GM21381 (cell line): ENCODE results near the gene CEACAM16.
"Not testable (repeated sequence)": the region's sequence is repeated elsewhere in the genome, so short reads cannot be mapped to it uniquely, and the experiment has no call there.

Experiments
- ATAC-seq: cut with Tn5 transposase; IDR thresholded peaks from one replicate; pipeline ENCODE4 v1.9.1; 2021; ENCODE audit warnings: mild to moderate bottlenecking, moderate library complexity; ENCODE audit not compliant: unreplicated experiment

Gene CEACAM16

DNA sequence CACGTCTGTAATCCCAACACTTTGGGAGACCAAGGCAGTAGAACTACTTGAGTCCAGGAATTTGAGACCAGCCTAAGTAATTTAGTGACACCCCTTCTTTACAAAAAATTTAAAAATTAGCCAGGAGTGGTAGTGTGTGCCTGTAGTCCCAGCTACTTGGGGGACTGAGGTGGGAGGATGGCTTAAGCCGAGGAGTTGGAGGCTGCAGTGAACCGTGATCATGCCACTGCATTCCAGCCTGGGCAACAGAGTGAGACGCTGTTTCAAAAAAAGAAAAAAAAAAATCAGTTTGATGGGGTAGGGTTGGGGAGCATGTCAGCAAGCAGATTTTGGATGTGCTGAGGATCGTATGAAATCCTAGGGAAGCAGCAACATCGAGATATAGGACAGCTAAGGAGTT lies 23.4 kb upstream of the CEACAM16 start:
- no peak for ATAC-seq

DNA sequence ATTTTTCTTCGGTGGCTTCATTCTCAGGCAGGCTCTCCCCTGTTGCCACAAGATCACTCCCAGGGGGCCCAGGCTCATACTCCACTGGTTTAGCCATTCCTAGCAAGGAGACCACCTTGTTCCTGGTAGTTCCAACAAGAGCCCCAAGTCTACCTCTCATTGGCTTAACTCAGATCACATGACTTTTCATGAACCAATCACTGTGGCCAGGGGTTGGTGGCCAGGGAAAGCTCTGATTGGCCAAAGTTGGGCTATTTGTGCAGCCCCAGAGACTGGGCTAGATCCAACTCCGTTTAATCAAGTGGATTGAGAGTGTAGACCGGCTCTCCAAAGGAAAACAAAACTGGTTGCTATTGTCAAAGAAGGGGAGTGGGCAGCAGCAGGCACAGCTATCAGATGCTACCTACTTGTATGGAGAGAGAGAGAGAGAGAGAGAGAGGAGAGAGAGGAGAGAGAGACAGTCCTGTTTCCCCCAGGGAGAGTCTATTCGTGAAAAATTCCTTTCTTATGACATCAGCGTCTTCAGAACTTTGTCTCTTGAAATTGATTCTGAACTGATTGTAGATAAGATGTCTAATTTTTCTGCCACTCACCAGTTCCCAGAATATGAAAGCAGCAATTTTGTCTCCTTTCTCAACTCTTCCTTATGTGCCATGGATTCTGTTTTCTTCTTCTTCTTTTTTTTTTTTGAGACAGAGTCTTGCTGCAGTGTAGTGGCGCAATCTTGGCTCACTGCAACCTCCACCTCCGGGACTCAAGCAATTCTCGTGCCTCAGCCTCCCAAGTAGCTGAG lies 21.7 kb upstream of the CEACAM16 start:
- no peak for ATAC-seq

DNA sequence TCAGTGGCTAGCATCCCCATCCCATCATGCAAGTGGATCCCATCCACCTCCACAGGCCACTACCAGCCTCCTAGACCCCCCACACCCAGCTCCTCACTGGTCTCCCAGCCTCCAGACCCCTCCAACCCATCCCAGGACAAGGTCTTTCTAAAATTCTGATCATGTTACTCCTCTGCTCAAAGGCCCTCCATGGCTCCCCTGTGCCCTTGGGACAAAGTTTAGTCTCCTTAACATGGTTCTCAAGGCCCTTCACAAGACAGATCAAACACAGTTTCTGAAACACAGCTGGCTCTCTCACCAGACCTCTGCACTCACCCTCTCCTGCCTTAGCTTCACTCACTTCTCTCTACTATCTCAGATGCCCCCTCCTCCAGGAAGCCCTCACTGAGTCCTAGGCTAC lies 18.4 kb upstream of the CEACAM16 start:
- no peak for ATAC-seq

DNA sequence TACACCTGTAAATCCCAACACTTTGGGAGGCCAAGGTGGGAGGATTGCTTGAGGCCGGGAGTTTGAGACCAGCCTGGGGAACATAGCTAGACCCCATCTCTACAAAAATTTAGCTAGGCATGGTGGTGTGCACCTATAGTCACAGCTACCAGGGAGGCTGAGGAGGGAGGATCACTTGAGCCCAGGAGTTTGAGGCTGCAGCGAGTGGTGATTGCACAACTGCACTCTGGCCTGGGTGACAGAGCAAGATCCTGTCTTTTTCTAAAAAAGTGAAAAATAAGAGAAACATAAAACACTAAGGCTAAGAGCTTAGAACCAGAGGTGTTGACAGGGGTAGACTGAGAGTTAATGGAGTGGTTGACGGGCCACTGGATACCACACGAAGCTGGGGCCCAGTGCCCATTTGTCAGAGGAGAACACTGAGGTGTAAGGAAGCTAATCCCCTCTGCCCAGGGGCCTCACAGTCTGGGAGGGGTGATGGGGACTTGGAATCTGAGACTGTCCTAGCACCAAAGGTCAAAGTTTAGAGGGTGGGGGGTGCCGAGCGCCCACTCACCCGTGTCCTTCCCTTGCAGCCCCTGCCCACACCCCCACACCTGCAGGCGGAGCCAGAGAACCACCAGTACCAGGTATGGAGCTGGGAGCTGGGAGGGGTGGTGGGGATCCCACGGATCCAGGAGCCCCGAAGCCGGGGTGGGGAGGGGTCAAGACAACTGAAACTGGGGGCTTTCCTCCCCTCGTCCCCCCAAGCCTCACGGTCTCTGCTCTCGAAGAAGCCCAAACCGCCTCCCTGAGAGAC lies 16.8 kb upstream of the CEACAM16 start:
- ATAC-seq, result no peak

DNA sequence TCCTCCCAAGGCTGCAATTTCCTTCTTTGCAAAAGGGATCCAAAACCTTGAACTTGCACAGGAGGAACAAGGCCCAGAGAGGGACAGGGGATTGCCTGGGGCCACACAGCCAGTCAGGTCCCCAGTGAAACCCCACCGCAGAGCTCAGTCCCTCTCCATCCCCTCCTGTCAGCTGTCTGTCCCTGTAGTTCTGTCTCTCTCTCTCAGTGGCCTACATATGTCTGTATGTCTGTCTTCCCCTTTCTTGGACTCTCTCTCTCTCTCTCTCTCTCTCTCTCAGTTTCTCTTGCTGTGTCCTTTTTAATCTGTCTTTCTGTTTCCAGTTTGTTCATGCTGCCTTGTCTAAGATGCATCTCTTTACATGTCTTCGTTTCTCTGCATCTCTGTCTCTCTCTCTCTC lies 16.1 kb upstream of the CEACAM16 start:
- no peak for ATAC-seq

DNA sequence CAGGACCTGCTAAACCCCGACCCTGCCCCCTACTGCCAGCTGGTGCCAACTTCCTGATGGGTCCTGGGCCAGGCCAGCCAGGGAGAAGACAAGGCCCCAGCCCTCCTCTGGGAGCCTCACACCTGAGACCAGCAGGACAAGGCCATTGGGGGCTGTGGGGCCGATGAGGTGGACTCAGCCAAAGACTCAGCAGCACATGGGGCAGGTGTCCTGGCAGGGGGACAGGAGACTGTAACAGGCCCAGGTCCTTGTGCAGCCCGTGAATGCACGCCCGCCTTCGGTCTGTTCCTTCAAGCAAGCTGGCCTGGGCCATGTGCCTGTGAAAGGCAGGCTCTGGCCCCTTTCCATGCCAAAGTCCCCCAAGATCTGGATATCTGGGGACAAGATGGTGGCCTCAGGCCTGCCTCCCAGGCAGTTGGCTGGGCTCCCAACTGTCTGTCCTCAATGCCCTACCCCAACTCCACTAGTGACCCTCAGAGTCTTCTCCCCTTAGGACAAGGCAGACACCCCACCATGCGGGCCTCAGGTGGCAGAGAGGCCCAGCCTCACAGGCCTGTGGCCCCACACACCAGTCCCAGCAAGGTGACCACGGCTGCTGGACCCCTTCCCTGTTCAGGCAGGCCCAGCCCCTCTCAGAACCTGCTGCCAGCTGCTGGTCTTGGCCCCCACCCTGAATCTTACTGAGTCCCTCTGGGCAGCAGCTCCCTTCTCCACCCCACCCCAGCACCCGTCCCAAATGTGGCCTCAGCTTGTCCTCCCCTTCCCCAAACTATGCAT lies 15.3 kb upstream of the CEACAM16 start:
- ATAC-seq, result no peak

DNA sequence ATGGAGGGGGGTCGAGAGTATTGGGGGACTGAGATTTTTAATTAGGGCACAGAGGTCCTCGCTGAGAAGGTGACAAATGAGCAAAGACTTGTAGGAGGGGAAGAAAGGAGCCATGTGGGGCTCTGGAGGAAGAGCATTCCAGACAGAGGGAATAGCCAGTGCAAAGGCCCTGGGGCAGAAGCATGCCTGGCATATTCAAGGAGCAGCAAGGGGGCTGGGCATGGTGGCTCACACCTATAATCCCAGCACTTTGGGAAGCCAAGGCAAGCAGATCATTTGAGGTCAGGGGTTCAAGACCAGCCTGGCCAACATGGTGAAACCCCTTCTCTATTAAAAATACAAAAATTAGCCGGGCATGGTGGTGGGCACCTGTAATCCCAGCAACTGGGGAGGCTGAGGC lies 14.6 kb upstream of the CEACAM16 start:
- not testable (repeated sequence) for ATAC-seq

DNA sequence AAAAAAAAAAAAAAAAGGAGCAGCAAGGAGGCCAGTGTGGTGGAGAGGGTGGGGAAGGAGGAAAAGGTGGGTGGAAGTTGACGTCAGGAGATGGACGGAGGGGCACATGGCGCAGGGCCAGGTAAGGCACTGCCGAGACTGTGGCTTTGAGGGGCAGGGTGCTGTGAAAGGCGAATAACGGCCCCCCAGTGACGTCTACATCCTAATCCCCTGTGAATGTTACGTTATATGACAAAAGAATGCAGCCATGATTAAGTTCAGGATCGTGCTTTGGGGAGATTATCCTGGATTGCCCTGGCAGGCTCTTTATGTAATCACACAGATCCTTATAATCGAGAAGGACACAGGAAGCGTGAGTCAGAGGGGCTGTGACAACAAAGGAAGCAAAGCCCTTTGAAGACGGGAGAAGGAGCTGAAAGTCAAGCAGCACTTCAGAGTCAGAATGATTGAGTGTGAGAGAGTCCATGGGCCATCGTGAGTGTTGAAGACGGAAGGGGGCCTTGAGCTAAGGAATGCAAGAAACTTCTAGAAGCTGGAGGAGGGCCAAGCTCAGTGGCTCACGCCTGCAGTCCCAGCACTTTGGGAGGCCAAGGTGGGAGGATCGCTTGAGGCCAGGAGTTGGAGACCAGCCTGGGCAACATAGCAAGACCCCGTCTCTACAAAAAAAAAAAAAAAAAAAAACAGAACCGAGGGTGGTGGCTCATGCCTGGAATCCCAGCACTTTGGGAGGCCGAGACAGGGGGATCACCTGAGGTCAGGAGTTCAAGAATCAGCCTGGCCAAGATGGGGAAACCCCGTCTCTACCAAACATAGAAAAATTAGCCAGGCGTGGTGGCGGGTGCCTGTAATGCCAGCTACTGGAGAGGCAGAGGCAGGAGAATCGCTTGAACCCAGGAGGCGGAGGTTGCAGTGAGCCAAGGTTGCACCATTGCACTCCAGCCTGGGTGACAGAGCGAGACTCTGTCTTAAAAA lies 13.8 kb upstream of the CEACAM16 start:
- no peak for ATAC-seq

DNA sequence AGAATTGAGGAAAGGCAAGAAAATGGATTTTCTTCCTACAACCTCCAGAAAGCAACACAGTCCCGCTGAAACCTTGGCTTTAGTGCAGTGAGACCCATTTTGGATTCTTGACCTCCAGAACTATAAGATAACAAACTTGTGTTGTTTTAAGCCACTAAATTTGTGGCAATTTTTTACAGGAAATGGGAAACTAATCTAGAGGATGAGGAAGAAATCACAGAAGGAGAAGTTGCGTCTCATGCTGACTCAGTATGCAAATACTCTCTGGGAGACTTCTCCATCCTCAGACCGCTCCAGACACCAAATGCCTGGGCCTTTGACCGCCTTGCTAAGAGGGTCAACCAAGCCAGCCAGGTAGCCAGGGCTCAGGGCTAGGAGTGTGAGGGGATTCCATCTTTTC lies 13.1 kb upstream of the CEACAM16 start:
- no peak for ATAC-seq

DNA sequence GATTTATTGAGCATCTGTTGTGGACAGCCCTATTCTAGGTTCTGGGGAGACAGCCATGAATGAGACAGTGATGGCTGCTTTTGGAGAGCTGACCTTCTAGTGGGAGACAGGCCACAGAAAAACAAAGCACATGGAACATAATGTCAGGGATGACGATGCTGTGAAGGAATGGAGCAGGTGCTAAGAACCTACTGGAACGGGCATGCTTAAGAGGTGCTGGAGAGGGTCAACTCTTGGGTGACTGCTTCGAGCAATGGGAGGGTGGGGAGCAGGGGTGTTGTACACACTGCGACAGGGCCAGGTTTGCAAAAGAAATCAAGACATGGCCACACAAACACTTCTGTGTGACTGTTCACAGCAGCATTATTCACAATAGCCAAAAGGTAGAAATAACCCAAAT lies 12.1 kb upstream of the CEACAM16 start:
- no peak for ATAC-seq

DNA sequence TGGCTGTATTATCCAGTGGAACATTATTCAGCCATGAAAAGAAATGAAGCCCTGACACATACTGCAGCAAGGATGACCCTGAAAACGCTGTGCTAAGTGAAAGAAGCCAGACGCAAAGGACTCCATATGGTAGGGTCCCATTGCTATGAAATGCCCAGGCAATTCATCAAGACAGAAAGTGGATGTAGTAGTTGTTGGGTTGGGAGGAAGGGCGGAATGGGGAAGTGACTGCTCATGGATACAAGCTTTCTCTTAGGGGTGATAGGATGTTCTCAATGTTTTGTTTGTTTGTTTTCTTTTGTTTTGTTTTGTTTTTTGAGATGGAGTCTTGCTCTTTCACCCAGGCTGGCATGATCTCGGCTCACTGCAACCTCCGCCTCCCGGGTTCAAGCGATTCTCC lies 11.1 kb upstream of the CEACAM16 start:
- ATAC-seq, result no peak

DNA sequence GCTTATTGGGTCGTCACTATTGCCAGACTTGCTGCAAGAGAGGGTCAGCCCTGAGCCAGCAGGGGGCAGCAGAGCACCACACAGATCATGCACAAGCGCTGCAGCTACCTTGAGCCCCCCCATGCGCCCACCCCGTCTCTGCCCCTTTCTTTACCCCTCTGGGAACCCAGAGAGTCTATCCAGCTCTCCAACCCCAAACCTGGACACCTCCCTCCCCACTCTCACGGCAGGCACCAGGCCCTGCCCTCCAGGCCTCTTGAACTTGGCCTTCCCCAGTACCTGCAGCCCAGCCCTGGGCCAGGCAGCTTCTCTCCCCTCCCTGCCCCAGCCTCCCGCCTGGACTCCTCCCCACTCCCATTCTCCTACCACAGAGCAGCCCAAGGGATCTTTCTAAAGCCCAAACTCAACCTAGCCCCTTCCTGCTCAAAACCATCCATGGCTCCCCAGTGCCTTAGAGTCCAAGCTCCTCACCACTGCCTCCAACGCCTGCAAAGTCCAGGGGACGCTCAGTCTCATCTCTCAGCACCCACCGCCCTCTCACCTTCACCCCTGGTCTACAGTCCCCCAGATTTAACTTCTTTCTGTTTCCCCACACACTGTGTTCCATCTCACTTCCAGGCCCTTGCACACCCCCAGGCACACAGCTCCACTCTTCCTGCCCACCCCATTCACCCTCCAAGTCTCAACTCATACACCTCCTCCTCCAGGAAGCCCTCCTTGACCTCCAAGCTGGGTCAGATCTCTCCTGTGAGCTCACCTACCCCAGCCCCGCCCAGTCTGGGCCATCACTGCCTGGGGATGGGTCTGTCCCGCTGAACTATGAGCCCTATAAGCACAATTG lies 9.4 kb upstream of the CEACAM16 start:
- ATAC-seq, result no peak

DNA sequence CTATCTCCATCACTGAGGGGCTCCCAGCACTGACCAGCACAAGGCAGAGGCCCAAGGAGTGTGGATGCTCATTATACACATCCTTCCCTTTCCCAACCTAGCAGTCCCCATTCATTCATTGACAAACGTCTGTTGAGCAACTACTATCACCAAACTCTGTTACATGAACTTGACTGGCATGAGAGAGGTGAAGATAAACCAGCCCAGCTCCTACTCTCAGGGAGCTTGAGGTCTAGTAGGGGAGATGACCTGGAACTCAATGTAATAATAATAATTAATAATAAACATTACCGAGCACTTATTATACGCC lies 8.9 kb upstream of the CEACAM16 start:
- no peak for ATAC-seq

DNA sequence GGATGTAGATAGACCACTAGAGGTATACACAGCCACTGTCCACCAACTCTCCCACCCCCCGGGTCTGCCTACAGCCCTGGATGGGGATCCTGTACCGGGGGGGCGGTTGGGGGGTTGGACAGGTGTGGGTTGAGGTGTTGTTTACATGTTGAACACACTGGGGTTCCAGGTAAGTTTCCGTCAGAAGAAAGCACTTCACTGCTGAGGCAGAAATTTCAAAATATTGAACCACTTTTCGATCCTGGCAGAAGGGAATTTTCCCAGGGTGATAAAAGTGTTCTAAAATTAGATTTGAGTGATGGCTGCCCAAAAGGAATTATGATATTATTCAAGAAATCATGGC lies 6.6 kb upstream of the CEACAM16 start:
- peak; percentile 15 for ATAC-seq

DNA sequence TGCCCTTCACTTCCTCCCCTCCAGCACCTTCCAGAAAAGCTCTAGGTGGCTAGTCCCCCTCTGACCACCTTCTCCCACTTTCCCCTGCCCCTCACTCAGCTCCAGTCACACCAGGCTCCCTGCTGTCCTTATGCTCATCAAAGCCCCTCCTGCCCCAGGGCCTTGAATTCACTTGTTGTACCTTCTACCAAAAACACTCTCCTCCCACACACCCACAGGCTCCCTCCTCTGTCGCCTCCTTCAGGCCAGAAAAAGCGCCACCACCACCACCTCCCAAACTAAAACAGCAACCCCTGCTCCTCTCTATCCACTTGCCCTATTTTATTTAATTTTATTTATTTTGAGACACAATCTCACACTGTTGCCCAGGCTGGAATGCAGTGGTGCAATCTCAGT lies 4.8 kb upstream of the CEACAM16 start:
- ATAC-seq, result no peak

DNA sequence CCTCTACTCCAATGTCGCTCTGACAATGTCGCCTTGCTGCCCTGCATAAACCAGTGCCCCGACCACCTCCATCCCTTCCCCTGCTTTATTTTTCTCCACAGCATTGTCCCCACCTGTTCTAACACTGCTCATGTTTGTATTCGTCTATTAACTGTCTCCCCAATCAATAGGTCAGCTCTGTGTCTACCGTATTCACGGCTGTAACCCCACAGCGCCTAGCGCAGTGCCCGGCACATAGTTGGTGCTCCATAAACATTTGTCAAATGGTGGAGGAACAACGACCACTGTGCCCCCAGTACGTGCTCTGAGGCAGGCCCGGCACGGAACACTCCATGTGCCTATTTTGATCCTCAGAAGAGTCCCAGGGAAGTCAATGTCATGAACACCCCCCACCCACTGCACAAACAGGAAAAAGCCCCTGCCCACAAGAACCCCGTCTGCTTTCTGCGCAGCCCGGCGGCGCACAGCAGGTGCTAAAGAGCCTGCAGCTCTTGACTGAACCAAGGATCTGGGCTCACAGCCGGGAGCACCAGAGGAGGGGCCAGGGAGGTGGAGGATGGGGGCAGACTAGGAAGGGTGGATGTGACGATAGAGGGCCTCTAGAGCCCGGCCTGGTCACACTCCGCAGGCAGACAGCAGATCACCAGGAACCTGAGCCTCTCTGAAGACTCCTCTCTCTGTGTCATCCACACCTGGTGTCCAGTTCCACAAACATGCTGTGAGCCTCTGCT lies 1.8 kb upstream of the CEACAM16 start:
- no peak for ATAC-seq

DNA sequence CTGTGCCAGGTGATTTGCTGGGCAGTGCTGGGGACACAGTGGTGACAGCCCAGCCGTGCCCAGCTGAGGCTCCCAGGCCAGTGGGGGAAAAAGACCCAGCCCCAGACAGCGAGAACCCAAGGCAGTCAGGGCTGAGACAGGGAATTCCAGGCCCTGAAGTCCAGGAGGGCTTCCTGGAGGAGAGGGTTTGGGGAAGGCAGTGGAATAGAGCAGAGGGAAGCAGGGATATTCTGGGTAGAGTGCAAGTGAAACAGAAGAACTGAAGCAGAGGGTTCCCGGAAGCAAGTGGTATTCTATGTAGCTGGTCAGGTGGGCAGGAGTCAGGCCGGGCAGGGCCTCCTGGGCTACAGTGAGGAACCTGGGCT lies 1.3 kb upstream of the CEACAM16 start:
- ATAC-seq, result no peak

DNA sequence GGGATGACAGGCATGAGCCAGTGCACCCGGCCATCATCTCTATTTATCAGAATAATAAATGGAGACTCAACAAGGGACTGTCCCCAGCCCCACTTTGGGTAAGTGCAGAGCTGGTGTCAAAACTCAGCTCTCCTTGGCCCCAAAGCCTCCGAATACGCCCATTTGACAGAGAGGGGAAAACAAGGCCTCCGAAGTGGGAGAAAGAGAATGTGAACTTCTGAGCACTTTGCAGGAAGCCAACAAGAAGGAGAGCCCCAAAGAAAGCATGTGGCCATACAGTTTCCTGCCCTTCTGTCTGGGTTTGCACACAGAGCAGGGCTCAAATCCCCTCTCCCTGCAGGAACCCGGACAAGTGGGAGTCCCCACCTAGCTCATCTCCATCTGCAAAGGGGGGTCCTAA lies 1.6 kb downstream of the CEACAM16 start:
- no peak for ATAC-seq

DNA sequence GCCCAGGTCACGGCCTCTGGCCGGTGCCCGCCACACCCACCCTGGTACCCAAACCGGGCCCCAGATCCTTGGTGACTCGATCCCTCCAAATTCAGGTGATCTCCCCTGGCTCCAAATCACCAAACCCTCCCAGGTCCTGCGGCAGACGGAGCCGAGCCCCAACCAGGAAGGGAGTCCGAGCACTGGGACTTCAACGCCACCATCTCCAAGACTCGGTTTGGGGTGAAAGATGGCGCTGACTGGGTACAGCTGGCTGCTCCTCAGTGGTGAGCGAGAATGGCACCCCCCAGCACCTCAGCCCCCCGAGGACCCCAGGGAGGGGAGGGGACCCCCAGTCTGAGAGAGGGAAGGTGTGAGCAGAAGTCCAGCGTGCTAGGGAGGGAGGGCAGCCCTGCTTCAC lies 2.3 kb downstream of the CEACAM16 start:
- ATAC-seq, result no peak
